GM12878 (cell line): ENCODE data around the gene GRK1. TPM values are rescaled to one million over a fixed set of nuclear protein-coding genes. Genes with fewer than 3 reads are reported as not detected.

Source experiments
- ATAC-seq: fragments of 200-7000 bp; cut with Tn5 transposase; 3 replicates; pipeline ENCODE4 v1.9.1; 2020; ENCODE audit warnings: mild to moderate bottlenecking, moderate library complexity
- BruUV-seq: library from RNA; stranded (reverse); fragments of 400-500 nt; replicated peaks from 2 replicates; lab custom pipeline; 2021; lab: Mats Ljungman, UMichigan
- CTCF ChIA-PET: fragments of 300-600 bp; sonication (Branson Sonifier 250); formaldehyde crosslinking; extraction: SDS; loops from one replicate; lab custom pipeline; 2021; ENCODE audit warnings: inconsistent platforms; lab: Yijun Ruan, JAX
- POLR2A ChIA-PET: fragments of 350-600 bp; formaldehyde crosslinking; extraction: SDS; loops from one replicate; lab custom pipeline; 2021; ENCODE audit warnings: inconsistent platforms; lab: Charles Lee
- RAD21 ChIA-PET: fragments of 300-600 bp; sonication (Branson Sonifier 250); formaldehyde crosslinking; loops from one replicate; lab custom pipeline; 2023; ENCODE audit warnings: antibody characterized with exemption; ENCODE audit not compliant: unreplicated experiment; lab: Charles Lee
- SMC1A ChIA-PET: fragments of 300-600 bp; sonication (Branson Sonifier 250); formaldehyde crosslinking; loops from one replicate; lab custom pipeline; 2023; ENCODE audit not compliant: unreplicated experiment, uncharacterized antibody; lab: Charles Lee
- DNase-seq: peaks from one replicate; pipeline ENCODE4 v3.0.0-alpha.2; 2011; ENCODE audit warnings: low read depth, low spot score
- FAIRE-seq: peaks from 3 replicates; lab custom pipeline; 2011; peaks lifted over from hg19 to GRCh38; lab: Jason Lieb, UNC
- H2AFZ ChIP-seq: 2 replicates; pipeline ENCODE4 v1.6.0; 2011; ENCODE audit warnings: low read depth, low read length, control low read depth; ENCODE audit not compliant: control insufficient read depth
- H3K27ac ChIP-seq: 2 replicates; pipeline ENCODE4 v1.5.1; 2011; ENCODE audit warnings: control low read depth; ENCODE audit not compliant: control insufficient read depth, insufficient read depth
- H3K27me3 ChIP-seq, 2 experiments: replicated peaks in 1 of 2; 2 replicates each; pipeline versions ENCODE4 v1.6.0 to v1.6.1; 2011; ENCODE audit warnings: low read length in 1 of 2; ENCODE audit not compliant: control insufficient read depth in 2 of 2, insufficient read depth in 2 of 2
- H3K36me3 ChIP-seq, 2 experiments: 2 replicates each; pipeline ENCODE4 v1.5.1; 2011; ENCODE audit warnings: low read length in 1 of 2; ENCODE audit not compliant: control insufficient read depth in 2 of 2, insufficient read depth in 2 of 2
- H3K4me1 ChIP-seq: 2 replicates; pipeline ENCODE4 v1.6.1; 2011; ENCODE audit warnings: mild to moderate bottlenecking, low read length, moderate library complexity, mixed read lengths; ENCODE audit not compliant: control insufficient read depth, insufficient read depth
- H3K4me2 ChIP-seq: 2 replicates; pipeline ENCODE4 v1.6.0; 2011; ENCODE audit warnings: control low read depth; ENCODE audit not compliant: control insufficient read depth, insufficient read depth
- H3K4me3 ChIP-seq: fragments of 200-600 bp; sonication (generic); 2 replicates; pipeline ENCODE4 v1.5.1; 2016
- H3K79me2 ChIP-seq: 2 replicates; pipeline ENCODE4 v1.6.0; 2011; ENCODE audit warnings: low read length; ENCODE audit not compliant: control insufficient read depth, insufficient read depth
- H3K9ac ChIP-seq: 2 replicates; pipeline ENCODE4 v1.8.0; 2011; ENCODE audit warnings: low read length, control low read depth, mixed read lengths; ENCODE audit not compliant: control insufficient read depth, insufficient read depth
- H3K9me3 ChIP-seq: replicated peaks from 3 replicates; pipeline ENCODE4 v1.5.1; 2011; ENCODE audit warnings: mild to moderate bottlenecking, low read length; ENCODE audit not compliant: control insufficient read depth, insufficient read depth
- H4K20me1 ChIP-seq: 2 replicates; pipeline ENCODE4 v1.6.0; 2011; ENCODE audit not compliant: control insufficient read depth, insufficient read depth
- BRCA1 ChIP-seq: IDR thresholded peaks from 2 replicates; pipeline ENCODE4 v1.6.1; 2011; ENCODE audit warnings: low read depth, low read length, improper control_type of control experiment
- CBX5 ChIP-seq: sonication (generic); IDR thresholded peaks from 2 replicates; pipeline ENCODE4 v1.6.1; 2016; ENCODE audit warnings: low read depth, moderate library complexity, mild to moderate bottlenecking, inconsistent platforms
- CHD1 ChIP-seq: IDR thresholded peaks from 2 replicates; pipeline ENCODE4 v1.6.1; 2012; ENCODE audit warnings: low read depth, low read length, improper control_type of control experiment
- FOXM1 ChIP-seq: IDR thresholded peaks from 2 replicates; pipeline ENCODE4 v1.6.1; 2012; ENCODE audit warnings: low read depth, mild to moderate bottlenecking, inconsistent platforms, low read length, moderate library complexity
- MTA2 ChIP-seq: fragments of 450-650 bp; IDR thresholded peaks from 2 replicates; pipeline ENCODE4 v1.6.1; 2016; ENCODE audit warnings: low read depth, mild to moderate bottlenecking, moderate library complexity
- MYC ChIP-seq: IDR thresholded peaks from 2 replicates; pipeline ENCODE4 v1.6.1; 2011; ENCODE audit warnings: mild to moderate bottlenecking, low read length, moderate library complexity, inconsistent platforms; ENCODE audit not compliant: insufficient read depth, insufficient replicate concordance, insufficient read length, severe bottlenecking
- NFYB ChIP-seq: IDR thresholded peaks from 2 replicates; pipeline ENCODE4 v1.6.1; 2011; ENCODE audit warnings: low read depth, mild to moderate bottlenecking, low read length, improper control_type of control experiment, moderate library complexity; ENCODE audit not compliant: insufficient read depth
- NR2C1 ChIP-seq: fragments of 450-650 bp; IDR thresholded peaks from 2 replicates; pipeline ENCODE4 v1.6.1; 2017; ENCODE audit warnings: antibody characterized with exemption, mild to moderate bottlenecking, moderate library complexity
- PML ChIP-seq: IDR thresholded peaks from 2 replicates; pipeline ENCODE4 v1.6.1; 2012; ENCODE audit warnings: low read length, inconsistent platforms
- SMAD1 ChIP-seq: fragments of 450-650 bp; IDR thresholded peaks from 2 replicates; pipeline ENCODE4 v1.6.1; 2018; ENCODE audit warnings: mild to moderate bottlenecking, low read depth; ENCODE audit not compliant: partially characterized antibody
- TAF1 ChIP-seq: IDR thresholded peaks from 2 replicates; pipeline ENCODE4 v1.6.1; 2011; ENCODE audit warnings: mild to moderate bottlenecking, low read depth, low read length, borderline replicate concordance
- TCF12 ChIP-seq: IDR thresholded peaks from 2 replicates; pipeline ENCODE4 v1.6.1; 2011; ENCODE audit warnings: low read depth, mild to moderate bottlenecking, low read length
- TCF3 ChIP-seq: IDR thresholded peaks from 2 replicates; pipeline ENCODE4 v1.6.1; 2012; ENCODE audit warnings: low read depth, mild to moderate bottlenecking, low read length, borderline replicate concordance; ENCODE audit not compliant: insufficient read depth
- ZZZ3 ChIP-seq: IDR thresholded peaks from 2 replicates; pipeline ENCODE4 v1.6.1; 2011; ENCODE audit warnings: low read depth; ENCODE audit not compliant: control insufficient read depth, insufficient read length
- WGBS: methylation state at CpG from one replicate; pipeline ENCODE4 v1.1.6; 2016; ENCODE audit warnings: low lambda C conversion rate; ENCODE audit not compliant: insufficient replicate concordance, insufficient coverage; ENCODE audit errors: missing lambda C conversion rate; 5-methylcytosine and 5-hydroxymethylcytosine counted together
- in situ Hi-C: fragments of 300-500 bp; cut with MboI; formaldehyde crosslinking; loops from 9 replicates; pipeline ENCODE4 v1.14.3; 2018; ENCODE audit warnings: mixed read lengths
- intact Hi-C: fragments of 100-400 bp; cut with micrococcal nuclease; formaldehyde crosslinking; loops from one replicate; pipeline ENCODE4 v1.14.2; 2022; ENCODE audit not compliant: unreplicated experiment
- polyA plus RNA-seq, 11 experiments: library from polyadenylated mRNA; depleted of rRNA in 4 of 11; unstranded in 6 of 11; stranded (reverse) in 5 of 11; fragments of >200 nt; fragmentation: Nextera tagmentation in 4 of 11; fragmentation: Illumina TruSeq in 1 of 11; extraction: Ambion mirVana in 4 of 11; extraction: Trizol in 1 of 11; gene quantifications; 1 replicate in 1 of 11; 2 replicates in 10 of 11; pipeline versions ENCODE4 v1.2.1 to v1.2.3, GENCODE V29; 2011 to 2016; ENCODE audit warnings: inconsistent platforms in 2 of 11, missing spikeins in 2 of 11, low read depth in 1 of 11
- total RNA-seq, 4 experiments: library from RNA; depleted of rRNA in 3 of 4; stranded (reverse); fragments of >200 nt in 3 of 4; fragmentation: Illumina TruSeq in 1 of 4; extraction: Trizol in 1 of 4; gene quantifications; 2 replicates each; pipeline versions ENCODE4 v1.2.1 to v1.2.3, GENCODE V29; 2013 to 2021
- TF ChIP-seq, protein P1 (sequence below): IDR thresholded peaks from 2 replicates; pipeline ENCODE4 v1.6.1; 2011; ENCODE audit warnings: low read depth, mild to moderate bottlenecking, low read length, moderate library complexity, borderline replicate concordance; ENCODE audit errors: extremely low read depth
- TF ChIP-seq, protein P2 (sequence below): IDR thresholded peaks from 2 replicates; pipeline ENCODE4 v1.6.1; 2012; ENCODE audit warnings: improper control_type of control experiment, low read depth, low read length; ENCODE audit not compliant: insufficient replicate concordance
- TF ChIP-seq, protein P3 (sequence below): fragments of 150-350 bp; IDR thresholded peaks from 2 replicates; pipeline ENCODE4 v1.6.1; 2016; ENCODE audit warnings: low read depth, low read length

GRK1 gene
- total and polyA plus RNA-seq, 10 of the 15 experiments (the other 5 are each of a cell fraction or from before 2014, with no cell fraction given) = under 0.01 to 0.04 TPM; not detected in 8

DNA sequence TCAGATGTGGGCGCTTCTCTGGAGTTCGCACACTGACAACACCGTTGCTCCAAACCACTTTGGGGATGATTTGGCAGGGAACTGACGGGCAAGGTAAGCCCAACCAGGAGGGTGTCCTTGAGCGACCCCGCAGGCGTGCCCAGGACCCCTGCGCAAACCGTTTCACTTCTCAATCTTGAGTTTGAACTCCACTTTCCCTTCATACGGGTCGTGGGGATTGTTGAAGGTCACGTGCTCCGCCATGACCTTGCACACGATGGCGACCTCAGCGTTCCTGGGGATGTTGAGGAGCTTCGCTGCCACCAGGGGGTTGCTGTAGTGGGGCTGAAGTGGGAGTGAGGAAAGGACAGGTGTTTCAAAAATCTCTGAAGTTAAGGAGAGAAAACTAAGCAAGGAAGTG, 17.8 kb upstream of the GRK1 start:
- no peaks in the 10 kb centered on the region for H3K9me3 ChIP-seq
- no peak overlapping the region for H3K4me2 ChIP-seq
- intact Hi-C loops = no loop called here
- H4K20me1 ChIP-seq = no peaks in the 10 kb centered on the region
- in situ Hi-C loops = no loop called here
- ATAC-seq (no peak), FAIRE-seq (no peak), DNase-seq (no peak)
- no peaks in the 10 kb centered on the region for H3K79me2 ChIP-seq
- RAD21 ChIA-PET = no interaction called here
- no peak overlapping the region for H3K27ac ChIP-seq
- no peak overlapping the region for H2AFZ ChIP-seq
- no peaks in the 10 kb centered on the region for H3K4me1 ChIP-seq
- SMC1A ChIA-PET = no interaction called here
- CTCF ChIA-PET = no interaction called here
- no peaks in the 10 kb centered on the region for H3K27me3 ChIP-seq
- H3K4me3 ChIP-seq = no peak overlapping the region
- no peaks in the 10 kb centered on the region for H3K36me3 ChIP-seq
- no TSS peak for BruUV-seq
- POLR2A ChIA-PET = no interaction called here
- WGBS = 94% methylated on average over 17 of the region's 17 CpGs
- H3K9ac ChIP-seq = no peak overlapping the region
- TF ChIP-seq NFYB (no peak), SMAD1 (no peak), FOXM1 (no peak), ZZZ3 (no peak), NR2C1 (no peak), MYC (no peak), MTA2 (no peak), PML (no peak), TAF1 (no peak), TCF12 (no peak), BRCA1 (no peak), CBX5 (no peak), CHD1 (no peak), TCF3 (no peak)
- TF ChIP-seq, protein P1, sequence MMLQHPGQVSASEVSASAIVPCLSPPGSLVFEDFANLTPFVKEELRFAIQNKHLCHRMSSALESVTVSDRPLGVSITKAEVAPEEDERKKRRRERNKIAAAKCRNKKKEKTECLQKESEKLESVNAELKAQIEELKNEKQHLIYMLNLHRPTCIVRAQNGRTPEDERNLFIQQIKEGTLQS = no peak
- TF ChIP-seq, protein P2, sequence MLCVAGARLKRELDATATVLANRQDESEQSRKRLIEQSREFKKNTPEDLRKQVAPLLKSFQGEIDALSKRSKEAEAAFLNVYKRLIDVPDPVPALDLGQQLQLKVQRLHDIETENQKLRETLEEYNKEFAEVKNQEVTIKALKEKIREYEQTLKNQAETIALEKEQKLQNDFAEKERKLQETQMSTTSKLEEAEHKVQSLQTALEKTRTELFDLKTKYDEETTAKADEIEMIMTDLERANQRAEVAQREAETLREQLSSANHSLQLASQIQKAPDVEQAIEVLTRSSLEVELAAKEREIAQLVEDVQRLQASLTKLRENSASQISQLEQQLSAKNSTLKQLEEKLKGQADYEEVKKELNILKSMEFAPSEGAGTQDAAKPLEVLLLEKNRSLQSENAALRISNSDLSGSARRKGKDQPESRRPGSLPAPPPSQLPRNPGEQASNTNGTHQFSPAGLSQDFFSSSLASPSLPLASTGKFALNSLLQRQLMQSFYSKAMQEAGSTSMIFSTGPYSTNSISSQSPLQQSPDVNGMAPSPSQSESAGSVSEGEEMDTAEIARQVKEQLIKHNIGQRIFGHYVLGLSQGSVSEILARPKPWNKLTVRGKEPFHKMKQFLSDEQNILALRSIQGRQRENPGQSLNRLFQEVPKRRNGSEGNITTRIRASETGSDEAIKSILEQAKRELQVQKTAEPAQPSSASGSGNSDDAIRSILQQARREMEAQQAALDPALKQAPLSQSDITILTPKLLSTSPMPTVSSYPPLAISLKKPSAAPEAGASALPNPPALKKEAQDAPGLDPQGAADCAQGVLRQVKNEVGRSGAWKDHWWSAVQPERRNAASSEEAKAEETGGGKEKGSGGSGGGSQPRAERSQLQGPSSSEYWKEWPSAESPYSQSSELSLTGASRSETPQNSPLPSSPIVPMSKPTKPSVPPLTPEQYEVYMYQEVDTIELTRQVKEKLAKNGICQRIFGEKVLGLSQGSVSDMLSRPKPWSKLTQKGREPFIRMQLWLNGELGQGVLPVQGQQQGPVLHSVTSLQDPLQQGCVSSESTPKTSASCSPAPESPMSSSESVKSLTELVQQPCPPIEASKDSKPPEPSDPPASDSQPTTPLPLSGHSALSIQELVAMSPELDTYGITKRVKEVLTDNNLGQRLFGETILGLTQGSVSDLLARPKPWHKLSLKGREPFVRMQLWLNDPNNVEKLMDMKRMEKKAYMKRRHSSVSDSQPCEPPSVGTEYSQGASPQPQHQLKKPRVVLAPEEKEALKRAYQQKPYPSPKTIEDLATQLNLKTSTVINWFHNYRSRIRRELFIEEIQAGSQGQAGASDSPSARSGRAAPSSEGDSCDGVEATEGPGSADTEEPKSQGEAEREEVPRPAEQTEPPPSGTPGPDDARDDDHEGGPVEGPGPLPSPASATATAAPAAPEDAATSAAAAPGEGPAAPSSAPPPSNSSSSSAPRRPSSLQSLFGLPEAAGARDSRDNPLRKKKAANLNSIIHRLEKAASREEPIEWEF = no peak
- TF ChIP-seq, protein P3, sequence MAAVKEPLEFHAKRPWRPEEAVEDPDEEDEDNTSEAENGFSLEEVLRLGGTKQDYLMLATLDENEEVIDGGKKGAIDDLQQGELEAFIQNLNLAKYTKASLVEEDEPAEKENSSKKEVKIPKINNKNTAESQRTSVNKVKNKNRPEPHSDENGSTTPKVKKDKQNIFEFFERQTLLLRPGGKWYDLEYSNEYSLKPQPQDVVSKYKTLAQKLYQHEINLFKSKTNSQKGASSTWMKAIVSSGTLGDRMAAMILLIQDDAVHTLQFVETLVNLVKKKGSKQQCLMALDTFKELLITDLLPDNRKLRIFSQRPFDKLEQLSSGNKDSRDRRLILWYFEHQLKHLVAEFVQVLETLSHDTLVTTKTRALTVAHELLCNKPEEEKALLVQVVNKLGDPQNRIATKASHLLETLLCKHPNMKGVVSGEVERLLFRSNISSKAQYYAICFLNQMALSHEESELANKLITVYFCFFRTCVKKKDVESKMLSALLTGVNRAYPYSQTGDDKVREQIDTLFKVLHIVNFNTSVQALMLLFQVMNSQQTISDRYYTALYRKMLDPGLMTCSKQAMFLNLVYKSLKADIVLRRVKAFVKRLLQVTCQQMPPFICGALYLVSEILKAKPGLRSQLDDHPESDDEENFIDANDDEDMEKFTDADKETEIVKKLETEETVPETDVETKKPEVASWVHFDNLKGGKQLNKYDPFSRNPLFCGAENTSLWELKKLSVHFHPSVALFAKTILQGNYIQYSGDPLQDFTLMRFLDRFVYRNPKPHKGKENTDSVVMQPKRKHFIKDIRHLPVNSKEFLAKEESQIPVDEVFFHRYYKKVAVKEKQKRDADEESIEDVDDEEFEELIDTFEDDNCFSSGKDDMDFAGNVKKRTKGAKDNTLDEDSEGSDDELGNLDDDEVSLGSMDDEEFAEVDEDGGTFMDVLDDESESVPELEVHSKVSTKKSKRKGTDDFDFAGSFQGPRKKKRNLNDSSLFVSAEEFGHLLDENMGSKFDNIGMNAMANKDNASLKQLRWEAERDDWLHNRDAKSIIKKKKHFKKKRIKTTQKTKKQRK = no peak
